22Rv1 (cell line): Measurements from ENCODE around the gene TMEM147.
A peak's percentile ranks its signal among the peaks of the same experiment; 100 is the strongest.

ENCODE experiments used
- H3K27ac ChIP-seq: fragments of 450-650 bp; 2 replicates; pipeline ENCODE4 v1.5.1; 2017
- ZFX ChIP-seq: fragments of 450-650 bp; IDR thresholded peaks from 2 replicates; pipeline ENCODE4 v1.6.1; 2017; ENCODE audit warnings: antibody characterized with exemption, borderline replicate concordance
- TF ChIP-seq, protein P1 (sequence below): fragments of 450-650 bp; IDR thresholded peaks from 2 replicates; pipeline ENCODE4 v1.5.1; 2017; ENCODE audit warnings: mild to moderate bottlenecking

TMEM147 gene, protein sequence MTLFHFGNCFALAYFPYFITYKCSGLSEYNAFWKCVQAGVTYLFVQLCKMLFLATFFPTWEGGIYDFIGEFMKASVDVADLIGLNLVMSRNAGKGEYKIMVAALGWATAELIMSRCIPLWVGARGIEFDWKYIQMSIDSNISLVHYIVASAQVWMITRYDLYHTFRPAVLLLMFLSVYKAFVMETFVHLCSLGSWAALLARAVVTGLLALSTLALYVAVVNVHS

GRCh38 chr19:35545001-35545854, at the start of gene TMEM147:
TMEM147 (plus strand) TSS chr19:35545626; CDS start chr19:35545740, 114 bp downstream.
- peak within 1 kb of the TSS; percentile 73 for H3K27ac ChIP-seq
- TF ChIP-seq, protein P1, sequence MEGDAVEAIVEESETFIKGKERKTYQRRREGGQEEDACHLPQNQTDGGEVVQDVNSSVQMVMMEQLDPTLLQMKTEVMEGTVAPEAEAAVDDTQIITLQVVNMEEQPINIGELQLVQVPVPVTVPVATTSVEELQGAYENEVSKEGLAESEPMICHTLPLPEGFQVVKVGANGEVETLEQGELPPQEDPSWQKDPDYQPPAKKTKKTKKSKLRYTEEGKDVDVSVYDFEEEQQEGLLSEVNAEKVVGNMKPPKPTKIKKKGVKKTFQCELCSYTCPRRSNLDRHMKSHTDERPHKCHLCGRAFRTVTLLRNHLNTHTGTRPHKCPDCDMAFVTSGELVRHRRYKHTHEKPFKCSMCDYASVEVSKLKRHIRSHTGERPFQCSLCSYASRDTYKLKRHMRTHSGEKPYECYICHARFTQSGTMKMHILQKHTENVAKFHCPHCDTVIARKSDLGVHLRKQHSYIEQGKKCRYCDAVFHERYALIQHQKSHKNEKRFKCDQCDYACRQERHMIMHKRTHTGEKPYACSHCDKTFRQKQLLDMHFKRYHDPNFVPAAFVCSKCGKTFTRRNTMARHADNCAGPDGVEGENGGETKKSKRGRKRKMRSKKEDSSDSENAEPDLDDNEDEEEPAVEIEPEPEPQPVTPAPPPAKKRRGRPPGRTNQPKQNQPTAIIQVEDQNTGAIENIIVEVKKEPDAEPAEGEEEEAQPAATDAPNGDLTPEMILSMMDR = no peak
- no peak for TF ChIP-seq ZFX

DNA sequence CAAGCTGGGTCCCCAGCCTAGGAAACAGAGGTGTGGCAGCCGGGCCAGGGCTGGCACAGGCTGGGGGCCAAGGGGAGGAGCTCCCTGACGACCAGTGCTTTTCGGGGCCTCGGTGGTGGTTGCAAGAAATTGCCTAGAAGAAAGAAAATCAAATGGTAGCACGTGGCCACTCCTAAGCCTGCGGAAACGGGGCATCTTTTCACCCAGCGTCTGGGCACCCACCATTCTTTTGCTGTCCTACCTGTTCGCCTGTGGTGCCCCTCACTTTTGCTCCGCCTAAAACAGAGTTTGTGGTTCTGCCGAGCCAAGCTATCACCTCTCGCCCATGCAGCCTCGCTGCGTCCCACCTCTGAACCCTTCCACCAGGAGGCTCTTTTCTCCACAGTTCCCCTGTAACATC, 48.0 kb upstream of the TMEM147 start:
- no peak for TF ChIP-seq ZFX
- TF ChIP-seq, protein P1 = no peak
- no peak overlapping the region for H3K27ac ChIP-seq

GRCh38 chr19:35498220-35498619, 47.2 kb upstream of the TMEM147 start:
- TF ChIP-seq ZFX = no peak
- TF ChIP-seq, protein P1 = no peak
- no peak overlapping the region for H3K27ac ChIP-seq

DNA sequence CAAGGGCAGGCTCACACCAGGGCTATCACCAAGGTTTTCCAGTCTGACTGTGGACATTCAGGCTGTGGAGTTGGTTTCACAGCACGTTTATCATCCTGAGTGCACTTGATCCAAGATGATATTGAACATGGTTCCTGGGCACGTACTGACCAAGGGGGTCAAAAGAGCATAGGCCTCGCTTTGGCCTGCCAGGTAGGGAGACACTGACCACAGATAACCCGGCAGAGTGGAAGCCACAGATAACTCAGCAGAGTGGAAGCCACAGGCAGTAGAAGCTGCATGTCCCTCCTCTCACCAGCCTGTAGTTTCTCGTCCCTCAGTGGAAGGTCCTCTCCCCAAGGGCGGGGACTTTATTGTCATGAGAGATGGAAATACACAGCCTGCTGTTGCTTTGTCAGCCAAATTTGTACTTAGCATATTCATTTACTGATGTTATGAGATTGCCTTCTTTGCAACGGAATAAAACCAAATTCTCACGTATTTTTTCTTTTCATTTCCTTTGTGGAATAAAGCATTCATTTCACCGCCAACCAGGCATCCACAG, 46.4 kb upstream of the TMEM147 start:
- H3K27ac ChIP-seq = no peak overlapping the region
- TF ChIP-seq ZFX = no peak
- TF ChIP-seq, protein P1 = no peak

GRCh38 chr19:35500611-35501010, 44.8 kb upstream of the TMEM147 start:
- TF ChIP-seq, protein P1 = no peak
- no peak for TF ChIP-seq ZFX

DNA sequence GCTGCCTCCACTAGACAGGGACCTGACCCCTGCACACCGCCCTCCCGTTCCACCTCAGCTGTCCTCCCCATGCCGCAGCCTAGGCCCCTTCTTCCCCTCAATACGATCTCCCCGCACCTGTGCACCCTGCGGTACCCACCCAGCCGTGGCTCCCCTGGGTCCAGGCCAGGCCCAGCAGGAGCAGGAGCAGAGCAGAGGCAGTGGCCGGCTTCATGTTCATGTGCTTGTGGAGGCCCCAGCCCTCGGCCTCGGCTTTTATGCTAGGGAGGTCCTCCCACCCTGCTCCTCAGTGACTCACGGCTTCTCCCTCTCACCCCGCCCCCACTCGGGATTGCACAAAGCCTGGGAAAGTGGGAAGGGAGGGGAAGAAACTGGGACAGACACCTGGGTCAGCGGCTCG, 43.7 kb upstream of the TMEM147 start:
- TF ChIP-seq, protein P1 = no peak
- no peak for TF ChIP-seq ZFX
- no peak overlapping the region for H3K27ac ChIP-seq

More at GRCh38 chr19:35500611-35501010, 44.8 kb upstream of the TMEM147 start:
- H3K27ac ChIP-seq = no peak overlapping the region
